HG02798 (cell line): ENCODE measurements around the gene ACOXL.
A peak's percentile ranks its signal among the peaks of the same experiment; 100 is the strongest.

Source experiments
- ATAC-seq: cut with Tn5 transposase; IDR thresholded peaks from one replicate; pipeline ENCODE4 v1.9.1; 2021; ENCODE audit warnings: mild to moderate bottlenecking; ENCODE audit not compliant: unreplicated experiment, poor library complexity

ACOXL gene

GRCh38 chr2:111022633-111023032, 290.3 kb downstream of the ACOXL start:
- ATAC-seq, result no peak

GRCh38 chr2:111024496-111024895, 292.1 kb downstream of the ACOXL start:
- no peak for ATAC-seq

- no peak for ATAC-seq
Observed at GRCh38 chr2:111025288-111025687, 292.9 kb downstream of the ACOXL start.

GRCh38 chr2:111028720-111029119, 296.3 kb downstream of the ACOXL start:
- no peak for ATAC-seq

DNA sequence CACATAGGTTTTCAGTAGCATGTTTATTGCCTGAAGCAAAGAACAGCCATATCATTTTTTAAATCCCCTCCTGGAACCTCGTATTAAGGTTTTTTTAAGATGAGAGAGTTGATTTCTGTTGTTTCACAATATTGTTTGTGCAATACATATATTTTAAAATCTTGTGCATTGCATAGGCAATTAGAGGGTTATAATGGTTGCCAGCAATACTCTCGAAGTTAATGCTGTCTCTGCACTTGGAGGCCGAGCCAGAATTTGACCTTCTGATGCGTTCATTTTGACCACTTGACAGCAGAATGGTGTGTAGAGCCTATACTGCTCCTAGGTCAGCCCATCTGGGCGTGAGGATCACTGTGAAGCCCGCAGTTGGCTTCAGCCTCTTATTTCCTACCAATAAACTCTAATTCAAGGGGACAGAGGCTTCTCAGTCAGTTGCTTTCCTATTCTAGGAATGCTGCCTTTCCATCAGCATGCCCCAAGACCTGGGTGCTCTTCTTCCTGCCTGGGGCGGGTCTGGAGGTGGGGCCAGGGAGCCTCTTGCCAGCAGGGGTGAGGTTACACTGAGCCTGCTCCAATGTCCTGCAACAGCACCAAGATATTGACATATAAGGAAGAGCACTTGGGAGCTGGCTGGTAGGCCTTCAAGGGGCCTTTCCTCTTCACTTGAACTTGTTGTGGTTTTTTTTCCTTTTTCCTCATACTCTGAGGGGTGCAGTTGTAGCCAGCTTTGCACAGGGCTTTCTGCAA, 297.0 kb downstream of the ACOXL start:
- no peak for ATAC-seq

DNA sequence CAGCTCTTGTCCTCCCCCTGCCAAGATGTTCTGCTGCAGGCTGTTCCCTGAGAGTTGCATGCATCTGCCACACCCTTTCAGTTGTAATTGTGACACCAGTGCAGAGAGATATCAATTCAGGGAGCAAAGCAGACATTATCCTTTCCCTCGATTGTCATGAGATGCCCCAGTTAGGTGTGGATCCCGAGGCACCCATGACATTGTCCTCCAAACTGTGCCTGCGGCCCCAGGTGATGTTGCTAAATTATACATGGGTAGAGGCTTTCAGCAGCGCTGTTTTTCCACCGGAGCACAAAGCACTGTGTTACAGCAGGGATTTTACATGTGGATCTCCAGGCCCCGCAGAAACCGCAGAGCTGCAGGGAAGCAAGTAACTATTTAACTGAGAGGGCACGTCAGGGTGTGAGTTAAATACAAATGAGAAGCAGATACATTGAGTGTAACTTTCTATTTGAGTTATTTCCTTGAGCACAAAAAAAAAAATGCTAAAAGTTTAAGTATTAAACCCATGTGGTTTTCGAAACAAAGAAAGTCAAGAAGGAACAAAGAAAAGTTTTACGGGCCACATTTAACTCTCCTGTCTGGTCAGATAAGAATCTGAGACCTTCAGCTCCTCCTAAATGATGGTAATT, 298.0 kb downstream of the ACOXL start:
- peak; percentile 66 for ATAC-seq

DNA sequence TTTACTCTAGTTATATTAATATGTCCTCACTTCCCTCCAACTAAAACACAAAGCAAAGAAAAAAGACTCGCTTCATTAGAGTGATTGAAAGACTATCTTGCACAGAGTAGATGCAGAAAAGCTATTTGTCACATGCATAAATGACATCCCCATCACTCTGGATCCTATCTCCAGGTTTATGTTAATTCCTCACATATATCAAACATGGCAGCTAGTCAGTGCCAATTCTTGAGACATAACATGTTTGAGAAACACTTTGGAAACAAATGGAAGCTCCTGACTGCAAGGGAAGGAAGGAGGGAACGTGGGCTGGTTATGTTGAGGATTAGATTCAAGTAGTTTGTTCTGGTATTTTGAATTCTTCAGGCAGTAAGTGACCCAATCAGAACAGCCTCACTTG, 298.6 kb downstream of the ACOXL start:
- no peak for ATAC-seq

- ATAC-seq, result no peak
Observed at GRCh38 chr2:111031546-111032478, 299.4 kb downstream of the ACOXL start.

DNA sequence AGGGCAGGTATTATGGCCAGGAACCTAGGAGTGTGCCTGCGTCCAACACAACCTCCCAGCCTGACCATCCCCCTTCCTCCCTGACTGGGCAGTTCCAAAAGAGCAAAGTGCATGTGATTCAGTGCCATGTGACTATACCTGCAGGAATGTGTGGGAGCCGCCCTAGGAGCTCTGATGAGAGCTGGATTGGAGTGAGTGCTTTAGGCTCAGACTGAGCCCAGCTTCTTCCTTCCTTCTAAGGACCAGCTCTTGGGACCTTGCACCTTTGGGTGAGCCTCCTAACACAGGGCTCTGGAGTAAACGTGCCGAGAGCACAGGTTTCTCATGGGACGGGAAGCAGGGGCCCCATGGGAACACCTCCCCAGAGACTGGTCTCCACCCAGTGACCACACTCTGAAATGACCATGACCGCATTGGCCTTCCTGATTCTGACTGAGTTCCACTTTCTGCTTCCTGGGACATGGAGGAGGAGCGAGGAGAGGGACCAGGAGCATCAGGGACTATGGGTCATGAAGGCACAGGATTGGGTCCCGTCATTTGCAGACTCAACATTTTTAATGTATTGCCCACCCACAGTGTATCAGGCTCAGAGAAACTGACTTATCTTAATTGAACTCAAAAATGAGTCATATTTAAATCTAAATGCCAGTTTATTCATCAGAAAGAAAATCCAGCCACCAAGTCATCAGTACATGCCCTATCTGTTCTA, 300.5 kb downstream of the ACOXL start:
- no peak for ATAC-seq

DNA sequence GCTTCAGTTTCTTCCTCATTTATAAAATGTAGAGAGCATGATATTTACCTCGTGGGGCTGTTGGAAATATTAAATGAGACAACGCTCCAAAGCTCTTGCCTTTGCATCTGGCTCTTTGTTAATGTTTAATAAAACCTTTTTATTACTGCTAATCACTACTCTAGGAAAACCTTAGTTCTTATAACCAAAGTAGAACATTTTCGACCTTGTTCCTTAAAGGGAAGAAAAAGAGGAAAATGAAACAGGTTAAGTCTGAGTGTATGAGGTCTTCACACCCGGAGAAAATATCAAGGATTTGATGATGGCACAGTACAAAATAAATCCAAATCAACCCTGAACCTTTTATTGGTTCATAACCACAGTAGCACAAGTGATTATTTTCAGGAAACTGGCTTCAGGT, 301.8 kb downstream of the ACOXL start:
- ATAC-seq, result no peak

DNA sequence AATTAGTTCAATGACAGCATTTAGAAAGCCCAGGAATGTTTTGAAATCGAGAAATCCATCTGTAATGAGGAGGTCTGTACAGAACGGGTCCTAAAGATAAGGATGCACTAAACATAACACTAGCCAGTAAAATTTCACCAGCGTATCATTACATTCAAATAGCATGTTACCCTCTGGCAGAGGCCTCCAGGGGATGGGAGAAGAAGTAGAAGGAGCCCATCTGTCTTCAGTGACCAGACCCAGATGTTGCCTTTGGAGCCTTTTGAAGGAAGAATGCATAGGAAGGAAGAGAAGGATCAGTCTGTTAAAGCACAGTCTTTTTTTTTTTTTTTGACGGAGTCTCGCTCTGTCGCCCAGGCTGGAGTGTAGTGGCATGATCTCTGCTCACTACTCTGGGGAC, 302.2 kb downstream of the ACOXL start:
- no peak for ATAC-seq

DNA sequence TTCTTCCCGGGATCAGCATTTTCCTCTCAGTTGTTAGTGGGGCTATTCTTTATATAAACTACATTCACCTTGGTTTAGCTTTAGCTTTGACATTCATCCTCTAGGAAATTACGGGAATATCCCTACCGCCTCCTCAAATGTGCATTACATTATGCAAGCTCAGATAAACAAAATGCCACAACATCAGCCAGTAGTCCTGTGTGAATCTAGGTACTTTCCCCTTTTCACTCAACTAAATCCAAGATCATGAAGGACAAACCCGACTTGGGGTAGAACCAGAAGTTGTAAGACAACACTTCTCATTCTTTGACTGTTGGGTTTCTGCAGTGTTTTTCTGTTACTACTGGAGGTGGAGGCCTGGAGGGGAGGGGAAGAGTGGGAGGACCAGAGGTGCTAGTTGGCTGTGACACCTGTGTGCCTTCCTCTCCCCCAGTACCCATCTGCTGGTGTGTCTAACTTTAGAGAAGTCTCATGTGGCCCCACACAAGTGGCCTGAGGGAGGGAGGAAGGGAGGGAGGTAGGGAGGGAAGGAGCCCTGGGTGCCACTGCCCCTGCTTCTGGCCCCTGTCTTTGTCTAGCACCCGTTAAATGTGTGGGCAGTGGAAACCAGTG, 303.6 kb downstream of the ACOXL start:
- ATAC-seq, result peak; percentile 79

GRCh38 chr2:111037128-111037527, 304.8 kb downstream of the ACOXL start:
- ATAC-seq, result no peak

DNA sequence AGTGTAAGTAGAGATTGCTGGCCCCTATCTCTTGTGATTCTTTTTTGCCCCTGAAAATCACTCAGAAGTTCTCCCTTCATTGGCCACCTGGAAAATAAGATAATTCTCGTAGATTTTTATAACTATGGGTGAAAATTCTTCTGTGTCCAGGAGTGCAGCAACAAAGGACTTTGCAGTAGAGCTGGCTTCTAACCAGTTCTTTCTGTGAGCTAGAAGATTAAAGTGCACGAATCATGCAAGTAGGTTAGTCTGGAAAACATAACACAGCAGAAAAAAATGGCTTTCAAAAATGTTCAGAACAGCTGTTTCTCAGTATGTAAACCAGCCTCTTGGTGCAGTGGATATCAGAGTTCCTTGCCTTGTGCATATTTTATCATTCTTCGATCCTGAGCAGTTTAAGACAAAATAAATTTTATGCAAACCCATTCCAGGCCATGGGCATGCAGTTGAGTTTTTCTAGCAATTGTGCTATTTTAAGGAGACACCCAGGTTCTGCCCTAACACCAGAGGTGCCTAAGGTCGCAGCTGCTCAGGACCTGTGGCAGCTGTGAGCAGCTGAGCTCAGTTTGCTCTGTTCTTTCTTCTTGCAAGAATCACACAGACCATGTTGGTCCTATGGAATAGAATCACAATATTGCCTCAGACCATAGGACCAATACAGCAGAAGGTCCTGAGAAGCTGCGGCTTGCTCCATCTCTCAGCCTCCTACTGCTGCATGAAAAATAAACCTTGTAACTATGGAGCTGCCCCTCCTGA, 307.4 kb downstream of the ACOXL start:
- ATAC-seq, result no peak

GRCh38 chr2:111041398-111042202, 309.2 kb downstream of the ACOXL start:
- no peak for ATAC-seq

DNA sequence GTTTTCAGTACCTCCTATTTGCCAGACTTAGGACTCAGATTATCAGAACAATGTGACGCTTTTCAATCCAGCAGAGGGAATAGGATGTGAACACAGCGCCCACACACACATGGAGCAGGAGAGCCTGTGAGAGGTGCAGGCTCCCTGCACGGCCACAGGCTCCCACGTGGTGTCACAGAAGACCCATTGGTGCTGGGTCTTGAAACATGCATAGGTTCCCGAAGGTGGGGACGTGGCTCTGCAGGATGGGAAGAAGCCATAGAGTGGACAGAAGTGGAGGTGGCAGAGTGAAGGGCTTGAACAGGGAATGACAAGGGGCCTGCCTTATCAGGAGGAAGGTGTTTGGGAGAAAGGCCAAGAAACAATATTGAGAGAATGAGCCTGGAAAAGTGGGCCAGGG, 309.9 kb downstream of the ACOXL start:
- no peak for ATAC-seq

DNA sequence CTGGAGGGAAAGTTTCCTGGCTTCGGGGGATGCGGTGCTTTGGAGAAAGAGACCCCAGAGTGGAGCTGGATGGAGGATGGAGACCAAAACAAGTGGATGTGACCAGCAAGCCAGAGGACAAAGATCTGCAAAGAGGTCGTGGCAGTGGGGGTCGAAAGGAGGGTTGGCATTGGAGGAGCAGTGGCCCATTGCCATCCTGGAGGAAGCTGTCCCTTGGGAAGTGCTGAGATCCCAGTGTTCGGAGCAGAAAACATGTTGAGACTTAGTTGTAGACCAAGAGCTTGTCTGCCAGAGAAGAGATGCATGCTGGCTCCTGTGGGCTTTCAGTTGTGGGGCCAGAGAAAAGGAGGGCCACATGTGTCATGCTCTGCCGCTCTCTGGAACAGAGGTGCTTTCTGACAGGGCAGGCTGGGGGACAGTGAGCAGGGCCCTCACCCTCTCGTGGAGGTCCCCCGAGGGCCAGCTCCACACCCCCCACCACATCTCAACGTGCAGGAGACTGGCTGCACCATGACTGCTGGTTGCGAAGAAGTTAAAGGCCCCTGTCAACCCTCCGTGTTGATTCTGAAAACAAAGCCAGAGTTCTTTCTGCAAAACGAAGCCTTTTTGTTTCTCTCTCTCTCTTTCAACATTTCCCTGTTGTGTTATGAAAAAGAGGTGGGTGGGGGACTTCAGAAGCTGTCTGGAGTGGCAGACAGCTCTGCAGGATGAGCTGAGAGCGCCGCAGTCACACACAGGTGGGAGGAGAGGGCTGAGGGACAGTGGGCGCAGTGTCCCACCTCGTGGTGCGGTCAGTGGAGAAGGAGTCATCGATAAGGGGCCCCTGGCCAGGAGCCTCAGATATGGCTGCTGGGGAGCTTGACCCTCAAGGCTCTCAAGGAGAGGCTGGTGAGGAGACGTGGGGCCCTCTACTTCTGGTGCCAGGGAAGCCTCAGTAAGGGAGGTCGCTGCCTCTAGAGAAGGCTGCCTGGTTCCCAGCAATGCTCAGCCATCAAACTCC, 310.7 kb downstream of the ACOXL start:
- ATAC-seq, result peak; percentile 70
